NCI-H1436 (cell line): ENCODE data around the gene NPPC.
"Not testable (repeated sequence)": the region's sequence is repeated elsewhere in the genome, so short reads cannot be mapped to it uniquely, and the experiment has no call there.

Experiments used
- DNase-seq: peaks from one replicate; lab custom pipeline; 2025; lab: John Stamatoyannopoulos, UW

Gene NPPC

DNA sequence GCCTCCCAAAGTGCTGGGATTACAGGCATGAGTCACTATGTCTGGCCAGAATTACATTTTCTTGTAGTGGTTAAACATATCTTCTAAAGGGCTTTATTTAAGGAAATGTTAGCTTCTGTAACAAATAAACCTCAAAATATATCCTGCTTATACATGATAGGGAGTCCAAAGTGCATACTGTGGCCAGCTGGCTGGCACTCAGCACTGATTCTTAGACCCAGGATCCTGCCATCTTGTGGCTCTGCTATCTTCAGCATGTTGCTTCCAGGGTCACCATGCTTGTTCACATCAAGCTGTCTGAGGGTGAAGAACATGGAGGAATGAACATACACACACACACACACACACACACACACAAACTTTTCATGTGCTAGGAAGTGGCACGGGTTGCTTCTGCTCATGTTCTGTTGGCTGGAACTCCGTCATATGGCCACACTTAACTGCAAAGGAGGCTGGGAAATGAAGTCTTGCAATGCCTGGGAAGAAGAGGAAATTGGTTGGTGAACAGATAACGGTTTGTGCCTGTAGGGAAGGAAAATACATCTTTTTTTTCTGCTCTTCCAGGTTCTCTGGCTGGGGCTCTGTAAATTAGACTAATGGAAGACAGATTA, 40.0 kb downstream of the NPPC start:
- DNase-seq = no peak

DNA sequence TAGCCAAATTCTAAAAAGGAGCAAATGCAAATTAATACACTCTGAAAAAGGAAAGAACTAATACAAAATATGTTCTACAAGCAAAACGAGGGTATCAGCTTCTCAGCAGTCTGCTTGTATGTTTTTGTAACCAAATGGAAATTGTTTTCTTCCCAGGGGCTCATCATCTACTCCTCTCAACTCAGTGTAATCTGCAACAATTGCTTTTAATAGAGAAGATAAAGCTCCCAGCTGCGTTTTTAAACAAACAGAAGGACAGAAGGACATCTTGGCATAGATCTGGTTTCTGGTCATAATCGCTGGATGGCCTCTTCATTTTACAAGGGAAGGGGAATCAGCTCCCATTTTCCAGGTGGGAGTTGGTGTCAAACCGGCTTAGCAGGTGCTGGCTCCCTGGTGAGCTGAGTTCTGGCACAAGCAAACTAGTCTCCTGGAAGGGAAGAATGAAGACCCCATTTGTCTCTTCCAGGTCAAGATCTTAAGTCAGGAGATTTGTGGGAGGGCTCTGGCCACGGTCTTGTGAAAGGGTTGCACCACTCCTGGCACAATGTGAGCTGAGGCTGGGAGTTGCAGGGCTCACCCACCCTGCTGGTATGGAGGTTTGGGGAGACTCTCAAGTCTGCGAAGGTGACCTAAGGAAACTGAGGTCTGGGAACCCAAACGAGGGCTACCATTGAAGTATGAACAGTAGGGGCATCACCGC, 41.6 kb downstream of the NPPC start:
- no peak for DNase-seq

DNA sequence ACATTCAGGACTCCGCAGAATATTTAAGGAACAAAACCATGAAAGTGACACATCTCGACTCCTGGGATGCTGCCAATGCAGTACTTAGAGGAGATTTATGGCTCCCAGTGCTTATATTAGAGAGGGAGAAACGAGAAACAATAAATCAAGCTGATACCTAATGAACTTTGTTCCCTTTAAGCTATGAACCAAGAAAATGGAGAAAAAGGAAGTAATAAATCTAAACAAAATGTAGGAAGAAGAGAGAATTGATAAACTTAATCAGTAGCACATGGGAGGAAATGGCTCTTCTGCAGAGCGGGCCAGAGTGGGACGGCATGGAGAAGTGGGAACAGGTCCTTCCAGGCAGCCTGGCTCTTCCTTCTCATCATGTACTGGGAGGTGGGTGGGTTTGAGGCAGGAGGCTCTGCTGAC, 42.7 kb downstream of the NPPC start:
- no peak for DNase-seq

DNA sequence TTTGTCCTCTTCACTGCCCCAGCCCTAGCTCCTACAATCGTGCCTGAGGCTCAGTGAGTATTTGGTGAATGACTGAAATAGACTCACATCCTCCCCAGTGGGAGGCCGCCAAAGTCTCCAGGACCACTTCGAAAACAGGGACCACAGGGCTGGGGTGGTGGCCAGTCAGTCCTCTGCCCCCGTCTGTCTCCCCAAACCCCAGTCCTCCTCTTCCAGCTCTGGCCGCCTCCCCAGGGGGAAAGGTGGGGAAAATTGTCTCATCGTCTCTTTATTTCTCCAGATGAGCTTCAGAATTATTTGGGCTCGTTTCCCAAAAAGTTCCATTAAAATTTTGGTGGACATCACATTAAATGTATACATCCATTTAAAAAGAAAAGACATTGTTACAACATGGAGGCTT, 43.5 kb downstream of the NPPC start:
- no peak for DNase-seq

DNA sequence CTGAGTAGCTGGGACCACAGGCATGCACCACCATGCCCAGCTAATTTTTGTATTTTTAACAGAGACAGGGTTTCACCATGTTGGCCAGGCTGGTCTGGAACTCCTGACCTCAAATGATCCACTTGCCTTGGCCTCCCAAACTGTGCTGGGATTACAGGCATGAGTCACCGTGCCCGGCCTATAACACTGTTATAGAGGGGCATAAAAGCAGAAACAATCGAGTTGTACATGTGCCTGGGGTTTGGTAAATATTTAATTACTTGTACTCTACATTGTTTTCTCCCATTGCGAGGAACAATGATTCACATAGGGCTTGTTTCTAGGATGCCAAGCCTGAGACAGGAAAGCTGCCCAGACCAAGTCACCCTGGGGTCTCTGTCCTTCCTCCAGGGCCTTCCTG, 45.8 kb downstream of the NPPC start:
- not testable (repeated sequence) for DNase-seq

DNA sequence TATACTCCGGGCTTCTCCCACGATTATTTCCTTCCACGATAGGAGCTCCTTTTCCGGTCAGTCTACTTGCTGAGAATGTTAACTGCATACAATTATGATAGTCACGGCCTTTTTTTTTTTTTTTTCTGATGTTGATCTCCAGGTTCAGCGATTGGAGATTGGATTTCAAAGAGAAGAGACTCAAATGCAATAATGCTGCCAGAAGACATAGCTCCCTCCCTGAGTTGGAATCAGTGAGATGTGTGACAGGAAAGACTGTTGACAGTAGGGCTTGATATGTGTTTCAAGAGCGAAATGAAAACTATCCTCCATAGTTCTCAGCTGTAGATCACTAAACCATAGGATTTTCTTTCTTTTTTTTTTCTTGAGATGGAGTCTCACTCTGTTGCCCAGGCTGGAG, 47.0 kb downstream of the NPPC start:
- no peak for DNase-seq

DNA sequence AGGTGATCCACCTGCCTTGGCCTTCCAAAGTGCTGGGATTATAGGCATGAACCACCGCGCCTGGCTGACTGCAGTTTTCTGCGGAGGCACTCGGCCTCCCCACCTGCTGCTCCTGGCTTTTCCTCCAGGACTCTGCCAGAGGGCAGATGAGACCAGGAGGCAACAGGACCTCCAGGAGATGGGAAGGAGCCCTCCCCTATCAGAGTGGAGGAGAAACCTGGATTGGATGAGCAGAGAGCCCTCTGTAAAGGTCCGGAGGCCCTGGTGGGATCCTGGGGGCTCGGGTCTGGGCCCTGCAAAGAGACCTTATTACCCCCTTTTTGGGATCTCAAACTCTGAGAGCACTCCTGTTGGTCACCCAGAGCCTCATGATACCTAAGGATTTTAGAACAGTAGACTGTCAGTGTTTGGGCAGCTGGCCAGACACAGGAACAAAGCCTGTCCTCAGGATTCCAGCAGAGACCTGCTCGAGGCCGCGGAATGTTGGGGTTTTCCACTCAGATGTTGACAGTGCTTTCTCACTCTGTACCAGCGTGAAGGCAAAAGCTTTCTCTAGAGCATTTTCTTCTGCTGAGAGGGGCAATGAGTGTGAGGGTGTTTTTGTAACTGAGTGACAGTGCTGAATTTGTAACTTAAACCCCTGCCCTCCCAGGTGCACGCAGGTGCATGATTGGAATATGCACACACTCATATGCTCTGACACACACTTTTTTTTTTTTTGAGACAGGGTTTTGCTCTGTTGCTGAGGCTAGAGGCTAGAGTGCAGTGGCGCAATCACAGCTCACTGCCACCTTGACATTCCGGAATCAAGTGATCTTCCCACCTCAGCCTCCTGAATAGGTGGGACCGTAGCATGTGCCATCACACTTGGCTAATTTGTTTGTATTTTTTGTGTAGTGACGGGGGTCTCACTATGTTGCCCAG, 48.4 kb downstream of the NPPC start:
- no peak for DNase-seq

DNA sequence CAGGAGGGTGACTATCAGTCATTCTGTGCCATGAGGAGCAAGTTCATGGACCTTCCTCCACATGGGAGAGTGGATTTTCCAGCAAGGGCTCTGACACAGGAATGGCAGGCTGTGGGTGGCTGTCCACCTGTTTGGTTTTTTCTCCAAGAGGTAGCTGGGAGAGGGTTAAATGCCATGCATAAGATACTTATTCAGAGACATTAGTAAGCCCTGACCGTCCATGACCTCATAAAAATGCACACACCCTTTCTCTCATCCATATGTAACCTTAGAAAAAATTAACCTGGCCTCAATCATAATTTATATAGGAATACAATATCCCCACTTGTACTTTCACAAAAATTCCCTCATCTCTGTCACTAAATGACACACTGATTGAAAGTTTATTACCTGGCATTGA, 51.3 kb downstream of the NPPC start:
- no peak for DNase-seq
